Measurements from ENCODE around the gene AMBRA1. TPM values are rescaled to one million over a fixed set of nuclear protein-coding genes. Genes with fewer than 3 reads are reported as not detected.
A peak's percentile ranks its signal among the peaks of the same experiment; 100 is the strongest.
"Not testable (repeated sequence)": the region's sequence is repeated elsewhere in the genome, so short reads cannot be mapped to it uniquely, and the experiment has no call there.

AMBRA1 gene
- total RNA-seq, 1 donor from 2014 or later: 36.9 TPM

DNA sequence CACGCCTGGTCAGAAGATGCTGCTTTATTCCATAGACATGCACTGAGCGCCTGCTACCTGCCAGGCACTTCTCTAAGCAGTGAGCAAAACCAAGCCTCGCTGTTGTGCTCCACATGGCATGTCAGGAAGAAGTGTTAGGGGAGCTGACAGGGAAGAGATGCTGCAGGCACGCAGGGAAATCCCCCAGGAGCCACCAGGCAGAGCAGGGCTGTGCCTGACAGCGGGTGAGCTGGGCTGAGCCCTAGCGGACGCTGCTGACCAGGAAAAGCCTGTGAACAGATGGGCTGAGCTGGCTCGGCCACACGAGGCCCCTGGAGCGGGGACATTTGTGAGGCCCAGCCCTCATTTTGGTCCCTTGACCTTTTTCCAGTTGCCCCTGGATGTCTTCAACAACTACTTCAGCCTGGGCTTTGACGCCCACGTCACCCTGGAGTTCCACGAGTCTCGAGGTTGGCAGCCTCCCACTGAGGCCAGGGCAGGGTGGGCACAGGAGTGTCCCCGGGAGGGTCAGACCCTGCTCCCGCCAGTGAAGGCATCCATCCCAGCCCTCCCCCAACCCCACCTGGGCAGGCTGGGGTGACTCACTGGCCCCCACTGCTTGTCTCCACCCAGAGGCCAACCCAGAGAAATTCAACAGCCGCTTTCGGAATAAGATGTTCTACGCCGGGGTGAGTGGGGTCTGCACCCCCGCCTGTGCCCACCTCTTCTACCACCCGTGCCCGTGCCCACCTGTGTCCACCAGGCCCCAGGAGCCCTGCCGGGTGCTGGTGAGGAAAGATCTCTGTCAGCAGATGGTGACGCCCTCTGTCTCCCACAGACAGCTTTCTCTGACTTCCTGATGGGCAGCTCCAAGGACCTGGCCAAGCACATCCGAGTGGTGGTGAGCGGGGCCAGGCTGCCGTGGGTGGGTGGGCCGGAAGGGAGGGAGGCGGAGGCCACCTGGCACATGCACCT is 219.8 kb downstream of the AMBRA1 start:
- H3K4me1 Mint-ChIP-seq (ENCODE audit: unreplicated experiment): no peaks in the 10 kb centered on the region
- peaks cover 17% of the 10 kb centered on the region for H3K36me3 Mint-ChIP-seq (ENCODE audit: low read depth, unreplicated experiment)
- H3K27me3 Mint-ChIP-seq (ENCODE audit: unreplicated experiment): peaks cover 11% of the 10 kb centered on the region
- DNase-seq (ENCODE audit: low spot score): no peak
- H3K4me3 Mint-ChIP-seq (ENCODE audit: unreplicated experiment): no peak overlapping the region
- TF ChIP-seq, protein P1, sequence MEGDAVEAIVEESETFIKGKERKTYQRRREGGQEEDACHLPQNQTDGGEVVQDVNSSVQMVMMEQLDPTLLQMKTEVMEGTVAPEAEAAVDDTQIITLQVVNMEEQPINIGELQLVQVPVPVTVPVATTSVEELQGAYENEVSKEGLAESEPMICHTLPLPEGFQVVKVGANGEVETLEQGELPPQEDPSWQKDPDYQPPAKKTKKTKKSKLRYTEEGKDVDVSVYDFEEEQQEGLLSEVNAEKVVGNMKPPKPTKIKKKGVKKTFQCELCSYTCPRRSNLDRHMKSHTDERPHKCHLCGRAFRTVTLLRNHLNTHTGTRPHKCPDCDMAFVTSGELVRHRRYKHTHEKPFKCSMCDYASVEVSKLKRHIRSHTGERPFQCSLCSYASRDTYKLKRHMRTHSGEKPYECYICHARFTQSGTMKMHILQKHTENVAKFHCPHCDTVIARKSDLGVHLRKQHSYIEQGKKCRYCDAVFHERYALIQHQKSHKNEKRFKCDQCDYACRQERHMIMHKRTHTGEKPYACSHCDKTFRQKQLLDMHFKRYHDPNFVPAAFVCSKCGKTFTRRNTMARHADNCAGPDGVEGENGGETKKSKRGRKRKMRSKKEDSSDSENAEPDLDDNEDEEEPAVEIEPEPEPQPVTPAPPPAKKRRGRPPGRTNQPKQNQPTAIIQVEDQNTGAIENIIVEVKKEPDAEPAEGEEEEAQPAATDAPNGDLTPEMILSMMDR (IDR thresholded peaks at IDR 0.05; ENCODE audit: unreplicated experiment): no peak
- no peaks in the 10 kb centered on the region for H3K9me3 Mint-ChIP-seq (ENCODE audit: unreplicated experiment)
- no peak overlapping the region for H3K27ac Mint-ChIP-seq (ENCODE audit: unreplicated experiment)

DNA sequence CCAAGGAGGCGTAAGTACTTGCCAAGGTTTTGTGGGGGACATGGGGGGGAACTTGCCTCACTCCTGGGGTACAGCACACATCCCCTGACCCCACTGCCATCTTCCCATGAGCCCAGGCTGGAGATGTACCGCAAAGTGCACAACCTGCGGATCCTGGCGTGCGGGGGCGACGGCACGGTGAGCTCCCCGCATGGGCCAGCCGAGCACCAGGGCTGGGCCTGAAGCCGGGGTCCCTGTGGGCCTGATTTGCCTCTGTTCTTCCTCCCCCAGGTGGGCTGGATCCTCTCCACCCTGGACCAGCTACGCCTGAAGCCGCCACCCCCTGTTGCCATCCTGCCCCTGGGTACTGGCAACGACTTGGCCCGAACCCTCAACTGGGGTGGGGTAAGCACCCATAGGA is 221.3 kb downstream of the AMBRA1 start:
- not testable (repeated sequence) for H3K27ac Mint-ChIP-seq (ENCODE audit: unreplicated experiment); H3K9me3 Mint-ChIP-seq (ENCODE audit: unreplicated experiment); H3K27me3 Mint-ChIP-seq (ENCODE audit: unreplicated experiment); H3K4me3 Mint-ChIP-seq (ENCODE audit: unreplicated experiment); H3K4me1 Mint-ChIP-seq (ENCODE audit: unreplicated experiment); DNase-seq (ENCODE audit: low spot score)
- peaks cover 20% of the 10 kb centered on the region for H3K36me3 Mint-ChIP-seq (ENCODE audit: low read depth, unreplicated experiment)

DNA sequence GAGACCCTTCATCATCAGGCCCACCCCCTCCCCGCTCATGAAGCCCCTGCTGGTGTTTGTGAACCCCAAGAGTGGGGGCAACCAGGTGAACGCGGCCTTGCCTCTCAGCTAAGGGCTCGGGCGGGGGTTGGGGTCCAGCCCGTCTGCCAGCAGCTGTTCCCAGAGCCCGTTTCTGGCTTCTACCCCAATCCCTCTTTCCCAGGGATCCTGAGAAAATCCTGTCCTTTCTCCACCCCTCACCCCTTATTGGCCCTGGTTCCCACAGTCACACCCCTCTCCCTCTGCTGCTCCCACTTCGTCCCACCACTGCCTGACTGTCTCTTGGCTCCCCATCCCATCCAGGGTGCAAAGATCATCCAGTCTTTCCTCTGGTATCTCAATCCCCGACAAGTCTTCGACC is 221.7 kb downstream of the AMBRA1 start:
- DNase-seq (ENCODE audit: low spot score): no peak
- Mint-ChIP-seq H3K9me3 (ENCODE audit: unreplicated experiment) (no peaks in the 10 kb centered on the region), H3K36me3 (ENCODE audit: low read depth, unreplicated experiment) (peaks cover 16% of the 10 kb centered on the region), H3K27me3 (ENCODE audit: unreplicated experiment) (peaks cover 10% of the 10 kb centered on the region), H3K4me1 (ENCODE audit: unreplicated experiment) (no peaks in the 10 kb centered on the region), H3K4me3 (ENCODE audit: unreplicated experiment) (no peak overlapping the region), H3K27ac (ENCODE audit: unreplicated experiment) (no peak overlapping the region)
- TF ChIP-seq, protein P1 (IDR thresholded peaks at IDR 0.05; ENCODE audit: unreplicated experiment): no peak

DNA sequence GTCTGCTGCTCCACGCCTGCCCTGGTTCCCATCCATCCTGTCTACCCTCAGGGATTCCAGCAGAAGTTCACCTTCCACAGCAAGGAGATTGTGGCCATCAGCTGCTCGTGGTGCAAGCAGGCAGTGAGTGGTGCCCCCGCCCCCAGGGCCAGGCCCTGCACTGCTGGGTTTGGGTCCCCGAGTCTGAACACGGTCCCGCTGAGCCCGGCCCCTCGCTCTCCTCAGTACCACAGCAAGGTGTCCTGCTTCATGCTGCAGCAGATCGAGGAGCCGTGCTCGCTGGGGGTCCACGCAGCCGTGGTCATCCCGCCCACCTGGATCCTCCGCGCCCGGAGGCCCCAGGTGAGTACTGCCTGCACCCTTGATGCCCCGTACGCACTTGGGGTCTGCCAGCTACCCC is 222.6 kb downstream of the AMBRA1 start:
- Mint-ChIP-seq H3K27me3 (ENCODE audit: unreplicated experiment) (peaks cover 10% of the 10 kb centered on the region), H3K36me3 (ENCODE audit: low read depth, unreplicated experiment) (peaks cover 16% of the 10 kb centered on the region)
- not testable (repeated sequence) for H3K4me3 Mint-ChIP-seq (ENCODE audit: unreplicated experiment); H3K9me3 Mint-ChIP-seq (ENCODE audit: unreplicated experiment); H3K27ac Mint-ChIP-seq (ENCODE audit: unreplicated experiment); H3K4me1 Mint-ChIP-seq (ENCODE audit: unreplicated experiment); DNase-seq (ENCODE audit: low spot score)

DNA sequence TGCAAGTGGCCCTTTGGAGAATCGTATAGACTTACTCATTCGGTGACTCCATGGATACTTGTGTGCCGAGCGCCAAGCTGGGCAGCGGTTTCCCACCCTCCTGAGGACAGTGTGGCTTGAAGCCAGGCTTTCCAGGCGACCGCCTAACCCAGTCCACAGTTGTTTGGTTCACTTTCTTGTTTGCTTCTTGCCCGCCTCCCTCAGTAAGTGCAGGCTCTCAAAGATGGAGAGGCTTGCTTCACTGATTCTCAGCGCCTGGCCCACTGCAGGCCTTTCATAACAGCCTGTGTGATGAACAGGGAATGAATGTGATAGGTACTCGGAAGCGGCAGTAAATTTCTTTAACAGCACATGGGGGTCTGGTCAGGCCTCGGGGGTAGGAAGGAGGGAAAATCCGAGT is 223.6 kb downstream of the AMBRA1 start:
- peaks cover 13% of the 10 kb centered on the region for H3K27me3 Mint-ChIP-seq (ENCODE audit: unreplicated experiment)
- peak overlapping the region; percentile 11 for H3K4me3 Mint-ChIP-seq (ENCODE audit: unreplicated experiment)

More for the DNA sequence above, 223.6 kb downstream of the AMBRA1 start:
- DNase-seq (ENCODE audit: low spot score): no peak
- Mint-ChIP-seq H3K4me1 (ENCODE audit: unreplicated experiment) (no peaks in the 10 kb centered on the region), H3K9me3 (ENCODE audit: unreplicated experiment) (no peaks in the 10 kb centered on the region), H3K27ac (ENCODE audit: unreplicated experiment) (no peak overlapping the region), H3K36me3 (ENCODE audit: low read depth, unreplicated experiment) (peaks cover 16% of the 10 kb centered on the region)
- TF ChIP-seq, protein P1 (IDR thresholded peaks at IDR 0.05; ENCODE audit: unreplicated experiment): no peak
